ENCODE data around the gene SDR42E1.

- no peak for TF ChIP-seq TAF1 (IDR thresholded peaks at IDR 0.05; ENCODE audit: borderline replicate concordance, insufficient read depth, low read length)
- TF ChIP-seq, protein P1, sequence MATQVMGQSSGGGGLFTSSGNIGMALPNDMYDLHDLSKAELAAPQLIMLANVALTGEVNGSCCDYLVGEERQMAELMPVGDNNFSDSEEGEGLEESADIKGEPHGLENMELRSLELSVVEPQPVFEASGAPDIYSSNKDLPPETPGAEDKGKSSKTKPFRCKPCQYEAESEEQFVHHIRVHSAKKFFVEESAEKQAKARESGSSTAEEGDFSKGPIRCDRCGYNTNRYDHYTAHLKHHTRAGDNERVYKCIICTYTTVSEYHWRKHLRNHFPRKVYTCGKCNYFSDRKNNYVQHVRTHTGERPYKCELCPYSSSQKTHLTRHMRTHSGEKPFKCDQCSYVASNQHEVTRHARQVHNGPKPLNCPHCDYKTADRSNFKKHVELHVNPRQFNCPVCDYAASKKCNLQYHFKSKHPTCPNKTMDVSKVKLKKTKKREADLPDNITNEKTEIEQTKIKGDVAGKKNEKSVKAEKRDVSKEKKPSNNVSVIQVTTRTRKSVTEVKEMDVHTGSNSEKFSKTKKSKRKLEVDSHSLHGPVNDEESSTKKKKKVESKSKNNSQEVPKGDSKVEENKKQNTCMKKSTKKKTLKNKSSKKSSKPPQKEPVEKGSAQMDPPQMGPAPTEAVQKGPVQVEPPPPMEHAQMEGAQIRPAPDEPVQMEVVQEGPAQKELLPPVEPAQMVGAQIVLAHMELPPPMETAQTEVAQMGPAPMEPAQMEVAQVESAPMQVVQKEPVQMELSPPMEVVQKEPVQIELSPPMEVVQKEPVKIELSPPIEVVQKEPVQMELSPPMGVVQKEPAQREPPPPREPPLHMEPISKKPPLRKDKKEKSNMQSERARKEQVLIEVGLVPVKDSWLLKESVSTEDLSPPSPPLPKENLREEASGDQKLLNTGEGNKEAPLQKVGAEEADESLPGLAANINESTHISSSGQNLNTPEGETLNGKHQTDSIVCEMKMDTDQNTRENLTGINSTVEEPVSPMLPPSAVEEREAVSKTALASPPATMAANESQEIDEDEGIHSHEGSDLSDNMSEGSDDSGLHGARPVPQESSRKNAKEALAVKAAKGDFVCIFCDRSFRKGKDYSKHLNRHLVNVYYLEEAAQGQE (IDR thresholded peaks at IDR 0.05; ENCODE audit: insufficient read depth in 1 of 2, low read depth in 2 of 2, low read length in 2 of 2) = no peak
These were observed 48.7 kb upstream of the SDR42E1 start for GRCh38 chr16:82059983-82060421.

Measured in PFSK-1 (cell line).